Measurements from ENCODE around the gene PDE6A. TPM values are rescaled to one million over a fixed set of nuclear protein-coding genes. Genes with fewer than 3 reads are reported as not detected.
A peak's percentile ranks its signal among the peaks of the same experiment; 100 is the strongest.

Gene PDE6A
- total and polyA plus RNA-seq, 2 donors (not counting 3 experiments of a cell fraction or from before 2014, with no cell fraction given): not detected

GRCh38 chr5:149901511-149901910 is 43.1 kb downstream of the PDE6A start:
- TF ChIP-seq, protein P1, sequence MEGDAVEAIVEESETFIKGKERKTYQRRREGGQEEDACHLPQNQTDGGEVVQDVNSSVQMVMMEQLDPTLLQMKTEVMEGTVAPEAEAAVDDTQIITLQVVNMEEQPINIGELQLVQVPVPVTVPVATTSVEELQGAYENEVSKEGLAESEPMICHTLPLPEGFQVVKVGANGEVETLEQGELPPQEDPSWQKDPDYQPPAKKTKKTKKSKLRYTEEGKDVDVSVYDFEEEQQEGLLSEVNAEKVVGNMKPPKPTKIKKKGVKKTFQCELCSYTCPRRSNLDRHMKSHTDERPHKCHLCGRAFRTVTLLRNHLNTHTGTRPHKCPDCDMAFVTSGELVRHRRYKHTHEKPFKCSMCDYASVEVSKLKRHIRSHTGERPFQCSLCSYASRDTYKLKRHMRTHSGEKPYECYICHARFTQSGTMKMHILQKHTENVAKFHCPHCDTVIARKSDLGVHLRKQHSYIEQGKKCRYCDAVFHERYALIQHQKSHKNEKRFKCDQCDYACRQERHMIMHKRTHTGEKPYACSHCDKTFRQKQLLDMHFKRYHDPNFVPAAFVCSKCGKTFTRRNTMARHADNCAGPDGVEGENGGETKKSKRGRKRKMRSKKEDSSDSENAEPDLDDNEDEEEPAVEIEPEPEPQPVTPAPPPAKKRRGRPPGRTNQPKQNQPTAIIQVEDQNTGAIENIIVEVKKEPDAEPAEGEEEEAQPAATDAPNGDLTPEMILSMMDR (IDR thresholded peaks at IDR 0.05; ENCODE audit: extremely low read depth in 1 of 2, insufficient read depth in 1 of 2, low read depth in 1 of 2, low read length in 2 of 2): no peak
- peak; percentile 47 for TF ChIP-seq FOS (IDR thresholded peaks at IDR 0.05; ENCODE audit: borderline replicate concordance, insufficient read depth, low read length)
- Histone ChIP-seq H2AFZ (ENCODE audit: low read depth, low read length) (no peak overlapping the region), H3K36me3 (ENCODE audit: control insufficient read depth in 2 of 2, extremely low read depth in 1 of 2, insufficient read depth in 2 of 2, low read length in 2 of 2) (no peaks in the 10 kb centered on the region), H3K4me3 (replicated peaks in 1 of 3; ENCODE audit: insufficient read depth in 1 of 3, low read depth in 1 of 3, low read length in 3 of 3) (no peak overlapping the region), H3K79me2 (ENCODE audit: control insufficient read depth, insufficient read depth, low read length) (no peaks in the 10 kb centered on the region), H3K4me1 (ENCODE audit: control insufficient read depth, extremely low read depth, insufficient read depth, low read length) (peaks cover 10% of the 10 kb centered on the region), H3K9me3 (replicated peaks; ENCODE audit: control insufficient read depth, insufficient read depth, low read length) (no peaks in the 10 kb centered on the region), H3K27ac (ENCODE audit: insufficient read depth, low read depth, low read length) (no peak overlapping the region), H3K9ac (replicated peaks; ENCODE audit: extremely low read depth, insufficient read depth, low read length) (no peak overlapping the region), H3K27me3 (ENCODE audit: control insufficient read depth in 2 of 2, insufficient read depth in 2 of 2, low read length in 2 of 2) (no peaks in the 10 kb centered on the region), H3K9me1 (replicated peaks; ENCODE audit: control insufficient read depth, extremely low read depth, insufficient read depth, low read length) (no peaks in the 10 kb centered on the region), H3K4me2 (ENCODE audit: insufficient read depth, low read length) (peak overlapping the region; percentile 13), H4K20me1 (replicated peaks; ENCODE audit: control insufficient read depth, extremely low read depth, insufficient read depth, low read length) (no peaks in the 10 kb centered on the region)
- intact Hi-C loops (cut with micrococcal nuclease) (loop anchor here (5.0 kb wide), 1 partner anchor 36 kb away; no protein-coding TSS in a partner anchor), dilution Hi-C loops (cut with MboI; ENCODE audit: extremely low pct_ligation_motif_present, low sequenced_read_pairs) (no loop called here)
- FAIRE-seq: no peak
- ChIA-PET CTCF (interaction anchor here (0.6 to 2.8 kb wide), 9 partner anchors 12 to 89 kb away, joined by 3 to 85 read pairs (median 6); partner anchors contain the start of gene SLC26A2), POLR2A (no interaction called here)
- no peak for DNase-seq (ENCODE audit: low read depth, low spot score)
- BruUV-seq (replicated peaks): no TSS peak

DNA sequence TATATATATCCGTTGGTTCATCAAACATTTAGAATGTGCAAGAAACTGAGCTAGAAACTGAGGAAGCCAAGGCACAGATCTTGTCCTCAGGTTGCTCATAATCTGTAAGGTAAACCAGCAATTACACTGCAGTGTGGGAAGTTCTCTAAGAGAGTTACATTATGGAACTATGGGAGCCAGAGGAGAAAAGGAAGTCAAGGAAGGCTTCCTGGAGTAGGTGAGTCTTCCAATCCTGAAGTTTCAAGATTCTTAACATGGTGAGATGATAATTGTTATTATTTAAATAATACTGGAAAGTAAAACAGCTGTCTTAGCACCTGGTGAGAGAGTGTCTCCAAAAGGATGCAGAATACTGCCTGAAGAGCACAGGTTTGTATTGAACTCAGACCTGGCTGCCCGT is 44.2 kb downstream of the PDE6A start:
- CTCF ChIA-PET: interaction anchor here (0.9 to 1.0 kb wide), 2 partner anchors 30 to 66 kb away, joined by 3 read pairs; no protein-coding TSS in a partner anchor
- POLR2A ChIA-PET: interaction anchor here (0.6 kb wide), 2 partner anchors 40 to 54 kb away, joined by 3 to 4 read pairs; no protein-coding TSS in a partner anchor
- Histone ChIP-seq H3K9me1 (replicated peaks; ENCODE audit: control insufficient read depth, extremely low read depth, insufficient read depth, low read length) (no peaks in the 10 kb centered on the region), H3K36me3 (ENCODE audit: control insufficient read depth in 2 of 2, extremely low read depth in 1 of 2, insufficient read depth in 2 of 2, low read length in 2 of 2) (no peaks in the 10 kb centered on the region), H2AFZ (ENCODE audit: low read depth, low read length) (no peak overlapping the region), H3K79me2 (ENCODE audit: control insufficient read depth, insufficient read depth, low read length) (no peaks in the 10 kb centered on the region), H3K4me3 (replicated peaks in 1 of 3; ENCODE audit: insufficient read depth in 1 of 3, low read depth in 1 of 3, low read length in 3 of 3) (no peak overlapping the region), H3K4me1 (ENCODE audit: control insufficient read depth, extremely low read depth, insufficient read depth, low read length) (peaks cover 18% of the 10 kb centered on the region), H3K27ac (ENCODE audit: insufficient read depth, low read depth, low read length) (no peak overlapping the region), H4K20me1 (replicated peaks; ENCODE audit: control insufficient read depth, extremely low read depth, insufficient read depth, low read length) (no peaks in the 10 kb centered on the region), H3K9ac (replicated peaks; ENCODE audit: extremely low read depth, insufficient read depth, low read length) (no peak overlapping the region), H3K27me3 (ENCODE audit: control insufficient read depth in 2 of 2, insufficient read depth in 2 of 2, low read length in 2 of 2) (no peaks in the 10 kb centered on the region), H3K4me2 (ENCODE audit: insufficient read depth, low read length) (no peak overlapping the region), H3K9me3 (replicated peaks; ENCODE audit: control insufficient read depth, insufficient read depth, low read length) (no peaks in the 10 kb centered on the region)
- intact Hi-C loops (cut with micrococcal nuclease) (loop anchor here (5.0 kb wide), 1 partner anchor 37 kb away; no protein-coding TSS in a partner anchor), dilution Hi-C loops (cut with MboI; ENCODE audit: extremely low pct_ligation_motif_present, low sequenced_read_pairs) (no loop called here)
- no peak for DNase-seq (ENCODE audit: low read depth, low spot score)
- BruUV-seq (replicated peaks): no TSS peak
- FAIRE-seq: no peak
- no peak for TF ChIP-seq POLR2AphosphoS5 (IDR thresholded peaks at IDR 0.05; ENCODE audit: insufficient read depth, low read depth, low read length)
- TF ChIP-seq, protein P2, sequence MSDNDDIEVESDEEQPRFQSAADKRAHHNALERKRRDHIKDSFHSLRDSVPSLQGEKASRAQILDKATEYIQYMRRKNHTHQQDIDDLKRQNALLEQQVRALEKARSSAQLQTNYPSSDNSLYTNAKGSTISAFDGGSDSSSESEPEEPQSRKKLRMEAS (IDR thresholded peaks at IDR 0.05; ENCODE audit: insufficient read depth, insufficient read length): no peak
- TF ChIP-seq, protein P1 (IDR thresholded peaks at IDR 0.05; ENCODE audit: extremely low read depth in 1 of 2, insufficient read depth in 1 of 2, low read depth in 1 of 2, low read length in 2 of 2): no peak
